DMS79 treated with DMSO at 0.1 percent for 48 hours (cell line): ENCODE results near the gene STARD10.

ENCODE experiments used
- DNase-seq: peaks from one replicate; lab custom pipeline; 2025; lab: John Stamatoyannopoulos, UW

The STARD10 gene

DNA sequence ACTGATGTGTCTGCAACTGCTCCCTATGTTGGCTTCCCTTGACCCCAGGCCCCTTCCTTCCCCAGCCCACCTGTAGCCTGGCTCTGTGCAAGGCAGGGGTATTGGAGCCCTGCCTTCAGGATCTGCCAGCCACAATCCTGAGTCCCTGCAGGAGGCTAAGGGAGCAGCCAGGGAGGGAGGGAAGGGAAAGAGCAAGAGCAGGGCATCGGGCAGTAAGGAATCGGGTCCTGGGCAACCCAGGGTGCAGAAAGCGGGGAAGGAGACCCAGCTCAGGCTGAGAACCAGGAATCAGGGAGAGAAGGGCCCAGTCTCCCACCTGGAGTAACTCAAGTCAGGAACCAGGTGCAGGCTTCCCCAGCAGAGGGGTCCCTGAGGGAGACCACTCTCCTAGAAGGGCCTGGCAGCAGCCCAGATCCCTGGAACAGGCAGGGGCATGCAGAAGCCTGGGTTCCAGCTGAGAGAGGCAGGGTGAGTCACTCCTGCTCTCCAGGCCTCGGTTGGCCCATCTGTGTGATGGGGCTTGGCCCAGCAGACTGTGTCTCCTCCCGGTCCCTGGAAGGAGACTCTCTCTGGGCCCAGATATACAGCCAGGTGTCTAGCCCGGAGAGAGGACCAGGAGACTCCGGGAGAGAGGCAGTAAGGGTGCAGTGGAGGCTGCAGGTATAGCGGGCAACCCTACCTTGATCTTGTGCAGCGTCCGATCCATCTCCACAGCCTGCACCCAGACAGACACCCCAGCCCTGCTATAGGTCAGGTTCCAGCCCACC is 13.4 kb downstream of the STARD10 start:
- peak; percentile 62 for DNase-seq

DNA sequence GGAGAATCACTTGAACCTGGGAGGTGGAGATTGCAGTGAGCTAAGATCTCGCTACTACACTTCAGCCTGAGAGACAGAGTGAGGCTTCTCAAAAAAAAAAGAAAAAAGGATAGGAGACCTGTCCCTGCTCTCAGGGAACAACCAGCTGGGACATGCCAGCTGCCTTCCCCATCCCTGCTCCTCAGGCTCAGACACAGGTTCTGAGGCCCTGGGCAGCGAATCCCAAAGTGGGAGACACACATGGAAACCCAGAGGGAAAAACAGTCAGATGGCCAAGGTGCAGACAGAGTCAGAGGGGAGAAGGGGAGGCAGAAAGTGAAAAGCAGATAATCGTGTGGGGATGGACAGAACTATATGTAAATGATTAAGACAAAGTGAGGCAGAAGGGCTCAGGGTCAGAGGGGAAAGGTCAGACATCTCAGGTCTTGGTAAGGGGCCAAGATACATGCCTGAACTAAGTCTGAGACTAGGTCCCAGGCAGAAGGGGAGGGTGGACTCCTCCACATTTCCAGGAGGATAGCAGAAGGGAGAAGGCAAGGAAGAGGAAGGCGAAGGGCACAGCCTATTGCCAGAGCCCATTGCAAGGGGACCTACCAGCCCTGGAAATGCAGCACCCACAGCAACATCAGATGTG is 14.2 kb downstream of the STARD10 start:
- DNase-seq: no peak

GRCh38 chr11:72778535-72779494 is 15.0 kb downstream of the STARD10 start:
- no peak for DNase-seq

DNA sequence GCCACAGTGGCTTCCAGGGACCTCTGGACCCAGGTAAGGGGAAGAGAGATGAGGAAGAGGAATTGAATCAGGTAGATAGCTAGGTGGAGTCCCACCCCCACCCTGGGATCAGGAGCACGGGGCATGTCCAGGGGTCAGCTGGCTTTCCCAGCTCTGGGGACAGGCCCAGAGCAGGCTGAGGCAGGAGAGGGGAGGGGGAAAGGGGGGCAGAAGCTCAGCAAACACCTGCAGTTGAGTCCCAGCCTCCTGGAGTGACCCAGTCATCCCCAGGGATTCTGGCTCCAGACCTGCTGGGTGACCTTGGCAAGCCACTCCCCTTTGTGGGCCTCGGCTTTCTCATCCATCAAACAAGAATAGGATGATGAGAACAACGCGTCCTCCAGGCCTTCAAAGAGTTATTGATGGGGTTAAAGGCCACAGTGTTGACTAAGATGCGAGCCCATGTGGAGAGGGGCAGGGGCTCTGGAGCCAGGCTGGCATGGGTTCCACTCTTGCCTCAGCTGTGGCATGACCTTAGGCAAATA is 16.0 kb downstream of the STARD10 start:
- no peak for DNase-seq

DNA sequence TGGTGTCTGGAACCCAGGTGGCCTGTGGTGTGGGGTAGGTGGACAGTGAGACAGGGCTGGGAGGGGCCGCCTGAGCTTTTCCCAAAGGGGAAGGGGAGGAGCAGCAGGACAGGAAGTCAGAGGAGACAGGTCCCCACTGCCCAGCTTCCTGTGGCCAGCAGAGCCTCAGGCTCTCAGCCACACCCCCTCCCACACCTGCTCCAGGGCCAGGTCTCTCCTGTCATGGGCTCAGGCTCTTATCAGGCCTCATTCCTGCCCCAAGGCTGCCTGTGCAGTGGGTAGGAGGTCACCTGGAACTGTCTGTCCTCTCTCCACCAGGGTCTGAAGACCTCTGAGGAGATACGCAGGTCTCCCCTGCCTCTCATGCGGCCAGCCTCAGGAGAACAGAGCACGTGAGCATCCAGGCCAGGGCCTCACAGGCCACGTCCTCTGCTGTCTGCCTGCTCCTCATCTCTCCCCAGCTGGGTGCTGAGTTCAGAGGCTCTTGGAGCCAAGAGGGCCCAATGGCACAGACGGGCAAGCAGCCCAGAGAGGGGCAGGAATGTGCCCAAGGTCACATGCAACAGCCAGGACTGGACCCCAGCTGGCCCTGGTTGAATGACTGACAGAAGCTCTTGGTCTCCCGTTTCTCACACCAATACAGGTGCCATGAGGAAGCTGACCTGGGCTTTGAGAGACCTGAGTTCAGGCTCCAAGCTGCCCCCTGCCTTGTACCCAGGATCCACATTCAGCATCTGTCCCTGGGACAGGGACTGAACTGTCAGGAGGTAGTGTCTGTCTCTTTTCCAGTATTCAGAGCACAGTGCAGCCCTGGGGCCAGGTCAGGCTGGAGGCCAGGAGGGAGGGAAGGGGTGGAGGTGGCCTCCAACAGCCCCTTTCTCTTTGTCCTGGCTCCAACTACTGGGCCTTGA is 16.7 kb downstream of the STARD10 start:
- no peak for DNase-seq

DNA sequence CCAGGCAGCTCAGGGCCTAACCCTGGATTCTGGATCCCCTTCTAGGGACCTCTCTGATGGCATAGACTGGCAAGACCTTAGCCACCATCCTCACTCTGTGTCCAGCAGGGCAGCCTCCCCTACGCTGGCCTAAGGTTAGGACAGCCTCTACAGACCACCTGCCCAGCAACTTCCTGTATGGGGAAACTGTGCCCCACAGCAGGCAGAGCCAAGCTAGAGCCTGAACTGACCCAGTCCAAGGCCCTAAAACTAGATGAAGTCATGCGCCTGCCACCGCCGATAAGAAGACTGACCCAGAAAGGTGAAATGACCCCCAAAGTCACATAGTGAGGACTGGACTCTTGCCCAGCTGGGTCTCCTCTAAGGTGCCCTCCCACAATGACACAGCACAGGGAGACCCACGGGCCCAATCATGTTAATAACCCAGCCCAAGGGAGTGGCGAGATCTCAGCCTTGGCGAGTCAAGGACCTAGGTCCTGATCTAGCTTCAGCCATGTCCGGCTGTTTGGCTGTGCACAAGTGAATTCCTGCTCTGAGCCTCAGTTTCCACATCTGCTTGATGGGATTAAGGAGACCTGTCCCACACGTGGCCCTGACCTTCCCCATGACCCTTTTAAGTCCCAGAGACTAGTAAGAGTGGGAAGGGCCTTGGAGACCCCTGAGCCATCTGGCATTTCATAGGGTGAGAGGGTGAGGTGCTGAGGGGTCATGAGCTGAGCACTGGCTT is 17.6 kb downstream of the STARD10 start:
- no peak for DNase-seq

DNA sequence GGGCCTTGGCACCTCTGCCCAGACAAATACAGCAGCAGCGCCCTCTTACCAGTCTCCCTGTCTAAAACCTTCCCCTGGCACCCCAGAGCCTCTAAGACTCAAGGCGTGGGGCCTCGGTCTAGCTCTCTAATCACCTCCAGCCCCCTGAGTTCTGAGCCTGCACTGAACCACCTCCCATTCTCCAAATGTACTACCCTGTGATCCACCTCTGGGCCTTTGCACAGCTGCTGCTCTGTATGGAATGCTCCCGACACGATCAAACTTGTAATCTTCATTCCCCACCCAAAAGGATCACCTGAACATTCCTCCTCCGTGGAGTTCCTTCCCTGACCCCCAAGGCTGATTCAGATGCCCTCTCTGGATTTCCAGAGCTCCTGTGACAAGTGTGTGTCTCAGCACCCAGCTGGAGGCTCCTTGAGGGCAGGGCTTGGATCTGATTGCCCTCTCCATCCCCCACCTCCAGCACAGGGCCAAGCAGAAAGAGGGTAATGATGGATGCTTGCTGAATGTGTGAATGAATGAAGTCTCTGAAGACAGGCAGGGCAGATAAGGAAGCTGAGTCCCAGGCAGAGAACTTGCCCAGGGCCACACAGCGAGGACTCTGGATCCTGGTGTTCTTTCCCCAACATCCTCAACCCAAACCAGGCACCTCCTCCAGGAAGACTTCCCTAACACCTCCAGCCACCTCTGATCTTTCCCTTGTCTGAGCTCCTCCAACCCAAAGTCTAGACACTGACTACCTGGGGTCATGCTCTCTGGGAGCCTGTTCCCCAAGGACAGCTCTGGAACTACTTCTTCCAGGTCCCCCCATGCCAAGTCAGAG is 18.3 kb downstream of the STARD10 start:
- DNase-seq: no peak

DNA sequence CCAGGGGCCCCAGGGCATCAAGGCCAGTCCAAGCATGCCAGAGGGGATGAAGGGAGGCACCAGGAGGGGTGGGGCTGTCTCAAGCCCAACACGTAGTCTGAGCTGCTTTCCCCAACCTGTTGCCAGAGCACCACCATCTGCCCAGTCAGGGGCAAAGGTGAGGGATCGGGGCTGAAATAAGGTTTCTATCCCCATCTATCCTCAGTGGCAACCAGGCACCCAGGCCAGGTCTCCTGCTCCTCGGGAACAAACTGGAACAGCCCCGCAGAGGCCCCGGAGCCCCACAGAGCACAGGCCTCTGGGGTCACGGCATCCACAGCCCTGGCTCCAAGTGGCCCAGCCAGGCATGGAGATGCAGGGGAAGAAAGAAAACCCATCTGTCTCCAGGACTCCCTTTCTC is 19.3 kb downstream of the STARD10 start:
- no peak for DNase-seq

DNA sequence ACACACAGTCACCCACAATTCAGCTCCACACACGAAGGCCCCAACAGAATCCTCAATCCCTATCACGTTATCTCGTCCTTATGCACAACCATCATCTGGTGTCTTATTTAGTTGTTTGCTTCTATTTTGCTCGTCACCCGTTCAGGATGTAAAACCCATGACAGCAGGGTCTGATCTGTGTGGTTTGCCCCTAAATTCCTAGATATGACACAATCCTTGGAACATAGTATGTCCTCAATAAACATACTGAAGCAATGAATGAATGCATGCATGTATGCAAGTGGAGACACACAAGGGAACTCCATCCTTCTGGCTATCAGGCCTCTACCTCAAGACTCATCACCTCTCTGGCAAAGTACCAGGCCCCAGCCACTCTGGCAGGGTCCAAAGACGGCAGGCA is 20.2 kb downstream of the STARD10 start:
- no peak for DNase-seq

GRCh38 chr11:72773291-72773690 is 20.6 kb downstream of the STARD10 start:
- no peak for DNase-seq

DNA sequence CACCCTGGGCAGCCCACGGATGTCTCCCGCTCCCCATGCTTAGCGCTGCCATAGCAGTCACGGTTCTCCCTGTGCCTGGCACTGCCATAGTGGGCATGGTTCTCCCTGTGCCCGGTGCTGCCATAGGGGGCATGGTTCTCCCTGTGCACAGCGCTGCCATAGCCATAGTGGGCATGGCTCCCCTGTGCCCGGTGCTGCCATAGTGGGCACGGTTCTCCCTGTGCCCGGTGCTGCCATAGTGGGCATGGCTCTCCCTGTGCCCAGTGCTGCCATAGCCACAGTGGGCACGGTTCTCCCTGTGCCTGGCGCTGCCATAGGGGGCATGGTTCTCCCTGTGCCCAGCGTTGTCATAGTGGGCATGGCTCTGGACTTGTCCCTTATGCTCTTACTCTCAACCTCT is 21.8 kb downstream of the STARD10 start:
- DNase-seq: no peak

GRCh38 chr11:72771507-72771906 is 22.3 kb downstream of the STARD10 start:
- DNase-seq: no peak

- DNase-seq: peak; percentile 75
Measured at GRCh38 chr11:72770799-72771198, 23.0 kb downstream of the STARD10 start.

- DNase-seq: no peak
Measured at GRCh38 chr11:72769680-72770079, 24.2 kb downstream of the STARD10 start.

DNA sequence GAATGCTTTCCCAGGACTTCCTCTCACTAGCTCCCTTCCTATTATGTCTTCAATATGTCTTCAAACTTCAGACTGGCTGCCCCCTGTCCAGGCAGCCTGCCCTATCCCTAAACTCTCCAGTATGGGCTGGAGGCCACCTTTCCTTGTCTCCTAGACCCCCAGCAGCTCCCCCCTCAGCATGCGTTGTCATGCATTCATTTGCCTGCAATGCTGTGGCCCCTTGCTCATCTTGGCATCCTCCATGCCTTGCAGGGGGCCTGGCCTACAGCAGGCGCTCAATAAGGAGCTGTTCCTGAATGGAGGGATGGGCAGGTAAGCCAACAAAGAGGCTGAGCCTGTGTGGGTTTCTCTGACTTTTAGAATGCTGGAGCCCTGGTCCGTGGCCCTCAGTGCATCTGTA is 25.3 kb downstream of the STARD10 start:
- DNase-seq: no peak

DNA sequence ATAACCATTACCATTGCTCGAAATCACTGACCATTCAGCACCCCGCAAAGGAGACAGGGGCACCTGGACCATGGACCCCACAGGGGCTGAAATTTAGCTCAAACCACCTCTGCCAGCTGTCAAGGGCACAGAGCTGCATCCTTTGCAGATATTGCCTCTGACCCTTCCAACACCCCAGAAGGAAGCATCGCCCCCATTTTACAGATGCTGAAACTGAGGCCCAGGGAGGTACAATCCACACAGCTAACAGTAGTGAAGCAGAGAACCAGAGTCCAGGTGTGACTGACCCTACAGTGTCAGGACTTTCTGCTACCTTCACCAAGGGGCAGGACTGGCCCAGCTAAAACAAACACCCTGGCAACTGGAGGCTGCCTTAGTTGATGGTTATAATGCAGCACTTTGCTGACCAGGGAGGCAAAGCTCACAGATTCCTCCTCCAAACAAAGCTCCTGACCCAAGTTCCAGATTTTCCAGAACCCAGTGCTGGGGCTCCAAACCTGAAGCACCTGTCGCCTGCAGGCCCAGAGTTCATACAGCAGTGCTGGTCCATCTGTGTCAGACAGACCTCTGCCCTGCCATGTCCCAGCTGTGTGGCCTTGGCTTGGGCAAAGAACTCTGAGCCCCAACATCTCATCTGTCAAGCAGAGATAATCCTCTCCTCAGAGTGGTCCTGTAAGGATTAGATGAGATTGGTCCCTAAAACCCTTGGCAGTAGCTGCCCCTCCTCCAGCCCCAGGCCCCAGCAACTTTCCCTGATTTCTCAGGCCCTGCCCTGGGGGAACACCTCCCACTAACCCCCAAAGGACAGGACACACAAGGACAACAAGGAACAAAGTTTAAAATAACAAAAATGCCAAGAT is 26.4 kb downstream of the STARD10 start:
- DNase-seq: no peak

DNA sequence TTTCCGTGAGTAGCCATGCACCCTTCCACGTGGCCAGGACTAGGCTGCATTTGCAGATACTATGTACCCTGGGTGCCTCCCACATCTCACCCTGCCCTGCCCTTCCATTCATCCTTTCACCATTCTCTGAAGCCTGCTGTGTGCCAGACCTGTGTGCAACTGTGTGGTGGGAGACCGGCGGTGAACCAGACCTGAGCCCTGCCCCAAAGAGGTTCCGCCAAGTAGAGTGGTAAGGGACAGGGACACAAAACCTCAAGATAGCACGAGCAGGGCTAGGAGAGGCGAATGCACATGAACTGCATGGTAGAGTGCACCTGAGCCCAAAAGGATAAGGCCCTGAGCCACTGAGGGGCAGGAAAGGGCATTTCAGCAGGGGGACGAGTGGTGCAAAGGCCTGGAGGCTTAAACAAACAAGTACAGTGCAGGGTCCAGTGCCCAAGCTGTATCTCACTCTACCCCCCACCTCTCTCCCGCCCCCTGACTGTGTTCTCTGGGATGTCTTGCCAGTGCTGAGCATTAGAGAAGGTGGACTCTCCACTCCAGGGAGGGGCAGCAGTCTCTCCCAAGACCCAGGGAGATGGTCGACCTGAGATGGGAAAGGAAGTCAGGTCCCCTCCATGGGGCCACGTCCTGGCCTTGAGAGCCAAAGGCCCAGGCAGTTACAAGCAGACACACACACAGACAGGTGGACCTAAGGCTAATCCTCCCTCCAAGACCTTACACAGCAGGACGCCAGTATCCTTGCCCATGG is 27.5 kb downstream of the STARD10 start:
- peak; percentile 10 for DNase-seq

DNA sequence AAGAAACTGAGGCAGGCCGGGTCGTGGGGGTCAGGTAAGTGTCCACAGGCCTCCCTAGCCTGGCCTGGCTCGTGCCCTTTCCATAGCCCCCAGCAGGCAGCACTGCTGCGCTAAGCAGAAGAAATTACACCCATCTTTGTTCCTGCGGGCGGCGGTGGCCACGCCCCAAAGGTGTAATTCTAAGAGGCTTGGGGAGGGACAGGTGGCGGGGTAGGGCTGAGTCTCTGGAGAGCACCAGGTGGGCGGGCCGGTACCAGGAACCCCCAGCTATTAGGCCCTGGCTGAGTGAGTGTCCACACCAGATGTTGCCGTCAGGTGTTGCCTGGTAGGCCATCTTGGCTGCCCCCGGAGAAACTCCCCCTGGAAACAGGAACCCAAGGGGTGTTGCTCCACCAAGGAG is 29.3 kb downstream of the STARD10 start:
- peak; percentile 94 for DNase-seq
